ENCODE measurements around the gene OR8H3. TPM values are rescaled to one million over a fixed set of nuclear protein-coding genes. Genes with fewer than 3 reads are reported as not detected.
"Not testable (repeated sequence)": the region's sequence is repeated elsewhere in the genome, so short reads cannot be mapped to it uniquely, and the experiment has no call there.

The OR8H3 gene, protein sequence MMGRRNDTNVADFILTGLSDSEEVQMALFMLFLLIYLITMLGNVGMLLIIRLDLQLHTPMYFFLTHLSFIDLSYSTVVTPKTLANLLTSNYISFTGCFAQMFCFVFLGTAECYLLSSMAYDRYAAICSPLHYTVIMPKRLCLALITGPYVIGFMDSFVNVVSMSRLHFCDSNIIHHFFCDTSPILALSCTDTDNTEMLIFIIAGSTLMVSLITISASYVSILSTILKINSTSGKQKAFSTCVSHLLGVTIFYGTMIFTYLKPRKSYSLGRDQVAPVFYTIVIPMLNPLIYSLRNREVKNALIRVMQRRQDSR
- total RNA-seq: not detected

DNA sequence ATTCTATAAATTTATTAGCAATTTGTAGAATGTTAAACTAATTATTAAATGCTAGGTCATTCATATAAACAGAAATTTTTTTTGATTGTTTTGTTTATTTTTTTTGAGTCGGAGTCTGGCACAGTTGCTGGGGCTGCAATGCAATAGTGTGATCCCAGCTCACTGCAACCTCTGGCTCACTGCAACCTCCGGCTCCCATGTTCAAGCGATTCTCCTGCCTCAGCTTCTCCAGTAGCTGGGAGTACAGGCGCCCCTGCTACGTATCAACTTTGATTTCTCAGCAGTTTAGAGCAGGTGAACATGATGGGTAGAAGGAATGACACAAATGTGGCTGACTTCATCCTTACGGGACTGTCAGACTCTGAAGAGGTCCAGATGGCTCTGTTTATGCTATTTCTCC lies at the start of gene OR8H3:
TSS of gene OR8H3 (plus strand) at position 301 of the 400 bp plus-strand sequence. CDS start at position 301, 0 bp downstream.
- H3K9me3 ChIP-seq: no peaks in the 10 kb centered on the region
- no peaks in the 10 kb centered on the region for H3K27me3 ChIP-seq
- H3K27ac ChIP-seq: no peak within 1 kb of the TSS
- H3K36me3 ChIP-seq: no peaks in the 10 kb centered on the region
- H3K4me3 ChIP-seq: no peak within 1 kb of the TSS
- H3K4me1 ChIP-seq: no peaks in the 10 kb centered on the region
- no peak for DNase-seq (ENCODE audit: low spot score in 2 of 2)
- WGBS: 80% methylated on average over 6 of the region's 6 CpGs
- TF ChIP-seq, protein P1, sequence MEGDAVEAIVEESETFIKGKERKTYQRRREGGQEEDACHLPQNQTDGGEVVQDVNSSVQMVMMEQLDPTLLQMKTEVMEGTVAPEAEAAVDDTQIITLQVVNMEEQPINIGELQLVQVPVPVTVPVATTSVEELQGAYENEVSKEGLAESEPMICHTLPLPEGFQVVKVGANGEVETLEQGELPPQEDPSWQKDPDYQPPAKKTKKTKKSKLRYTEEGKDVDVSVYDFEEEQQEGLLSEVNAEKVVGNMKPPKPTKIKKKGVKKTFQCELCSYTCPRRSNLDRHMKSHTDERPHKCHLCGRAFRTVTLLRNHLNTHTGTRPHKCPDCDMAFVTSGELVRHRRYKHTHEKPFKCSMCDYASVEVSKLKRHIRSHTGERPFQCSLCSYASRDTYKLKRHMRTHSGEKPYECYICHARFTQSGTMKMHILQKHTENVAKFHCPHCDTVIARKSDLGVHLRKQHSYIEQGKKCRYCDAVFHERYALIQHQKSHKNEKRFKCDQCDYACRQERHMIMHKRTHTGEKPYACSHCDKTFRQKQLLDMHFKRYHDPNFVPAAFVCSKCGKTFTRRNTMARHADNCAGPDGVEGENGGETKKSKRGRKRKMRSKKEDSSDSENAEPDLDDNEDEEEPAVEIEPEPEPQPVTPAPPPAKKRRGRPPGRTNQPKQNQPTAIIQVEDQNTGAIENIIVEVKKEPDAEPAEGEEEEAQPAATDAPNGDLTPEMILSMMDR (IDR thresholded peaks at IDR 0.05): no peak
- no peak for TF ChIP-seq POLR2A (IDR thresholded peaks at IDR 0.05)
- no peak for TF ChIP-seq POLR2AphosphoS5 (IDR thresholded peaks at IDR 0.05)
- TF ChIP-seq EP300 (IDR thresholded peaks at IDR 0.05): no peak

DNA sequence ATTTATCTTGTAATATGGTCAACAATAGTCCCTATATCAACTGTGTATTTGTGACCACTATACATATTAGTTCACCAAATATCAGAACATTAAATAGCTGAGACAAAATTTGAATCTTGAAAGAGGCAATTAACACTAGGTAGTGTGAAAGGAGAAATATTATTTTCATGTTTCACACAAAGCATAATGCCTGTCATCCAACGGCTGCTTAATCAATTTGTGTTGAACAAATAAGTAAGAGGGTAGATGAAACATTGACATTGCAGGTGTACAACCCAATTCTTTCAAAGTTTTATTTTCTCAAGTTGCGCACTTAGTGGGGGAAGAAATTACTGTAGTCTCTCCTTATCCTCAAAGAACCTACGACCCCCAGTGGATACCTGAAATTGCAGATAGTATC lies 32.5 kb upstream of the OR8H3 start:
- no peaks in the 10 kb centered on the region for H3K27me3 ChIP-seq
- H3K4me1 ChIP-seq: no peaks in the 10 kb centered on the region
- no peak overlapping the region for H3K4me3 ChIP-seq
- H3K27ac ChIP-seq: no peak overlapping the region
- WGBS: 90% methylated on average over 3 of the region's 3 CpGs
- TF ChIP-seq POLR2AphosphoS5 (IDR thresholded peaks at IDR 0.05): no peak
- TF ChIP-seq EP300 (IDR thresholded peaks at IDR 0.05): no peak
- TF ChIP-seq, protein P1 (IDR thresholded peaks at IDR 0.05): no peak
- TF ChIP-seq POLR2A (IDR thresholded peaks at IDR 0.05): no peak
- no peak for DNase-seq (ENCODE audit: low spot score in 2 of 2)
- no peaks in the 10 kb centered on the region for H3K9me3 ChIP-seq
- no peaks in the 10 kb centered on the region for H3K36me3 ChIP-seq

DNA sequence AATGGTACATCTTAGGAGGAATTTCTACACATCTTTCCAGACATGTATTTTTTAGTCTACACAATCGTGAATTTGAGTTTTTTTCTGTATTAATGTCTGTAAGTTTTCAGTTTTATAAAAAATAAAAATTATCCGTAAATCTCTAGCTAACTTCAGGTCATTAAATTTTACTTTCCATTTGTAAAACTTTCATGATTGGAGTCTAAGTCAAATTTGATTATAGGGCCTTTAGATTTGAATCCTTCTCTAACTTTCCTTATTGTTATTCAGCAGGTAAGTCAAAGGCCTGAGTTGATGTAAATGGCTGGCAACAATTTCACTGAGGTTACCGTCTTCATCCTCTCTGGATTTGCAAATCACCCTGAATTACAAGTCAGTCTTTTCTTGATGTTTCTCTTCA lies 29.2 kb upstream of the OR8H3 start, which contains the start of gene OR8I2:
TSS of gene OR8I2 (plus strand) at position 301 of the 400 bp plus-strand sequence. CDS start at position 301, 0 bp downstream.
- no peak for TF ChIP-seq POLR2AphosphoS5 (IDR thresholded peaks at IDR 0.05)
- TF ChIP-seq, protein P1 (IDR thresholded peaks at IDR 0.05): no peak
- no peak for TF ChIP-seq EP300 (IDR thresholded peaks at IDR 0.05)
- no peak for TF ChIP-seq POLR2A (IDR thresholded peaks at IDR 0.05)
- DNase-seq (ENCODE audit: low spot score in 2 of 2): no peak
- no peak within 1 kb of the TSS for H3K4me3 ChIP-seq
- no peaks in the 10 kb centered on the region for H3K27me3 ChIP-seq
- H3K4me1 ChIP-seq: no peaks in the 10 kb centered on the region
- no peaks in the 10 kb centered on the region for H3K36me3 ChIP-seq
- H3K27ac ChIP-seq: no peak within 1 kb of the TSS
- H3K9me3 ChIP-seq: no peaks in the 10 kb centered on the region
- 71% methylated on average over 3 of the region's 3 CpGs for WGBS

DNA sequence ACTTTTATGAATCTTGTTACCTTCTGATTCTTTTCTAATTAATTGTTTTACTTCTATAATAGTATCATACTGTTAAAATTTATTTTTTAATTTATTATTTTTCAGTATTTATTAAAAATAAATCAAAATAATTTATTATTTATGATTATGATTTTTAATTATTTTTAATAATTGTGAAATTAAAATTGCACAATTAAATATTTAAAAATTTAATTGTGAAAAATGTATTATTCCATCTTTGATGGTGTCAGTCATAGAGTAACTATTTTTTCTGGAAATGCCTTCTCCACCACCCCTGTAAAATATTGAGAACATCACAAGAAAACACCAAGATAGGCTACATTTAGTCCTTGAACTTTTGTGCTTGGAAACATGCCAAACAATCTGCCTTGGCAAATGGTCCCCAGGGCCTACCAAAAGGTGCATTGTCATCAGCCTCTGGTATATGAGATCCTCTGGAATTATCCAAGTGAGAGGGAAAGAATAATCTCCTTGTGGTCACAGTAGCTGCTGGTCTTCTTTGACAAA lies 18.9 kb upstream of the OR8H3 start, which contains the start of gene OR8H2:
TSS of gene OR8H2 (plus strand) at position 478 of the 528 bp plus-strand sequence. CDS start 1,356 bp downstream, outside the sequence.
- TF ChIP-seq, protein P1 (IDR thresholded peaks at IDR 0.05): no peak
- TF ChIP-seq POLR2A (IDR thresholded peaks at IDR 0.05): no peak
- no peak for TF ChIP-seq EP300 (IDR thresholded peaks at IDR 0.05)
- TF ChIP-seq POLR2AphosphoS5 (IDR thresholded peaks at IDR 0.05): no peak

DNA sequence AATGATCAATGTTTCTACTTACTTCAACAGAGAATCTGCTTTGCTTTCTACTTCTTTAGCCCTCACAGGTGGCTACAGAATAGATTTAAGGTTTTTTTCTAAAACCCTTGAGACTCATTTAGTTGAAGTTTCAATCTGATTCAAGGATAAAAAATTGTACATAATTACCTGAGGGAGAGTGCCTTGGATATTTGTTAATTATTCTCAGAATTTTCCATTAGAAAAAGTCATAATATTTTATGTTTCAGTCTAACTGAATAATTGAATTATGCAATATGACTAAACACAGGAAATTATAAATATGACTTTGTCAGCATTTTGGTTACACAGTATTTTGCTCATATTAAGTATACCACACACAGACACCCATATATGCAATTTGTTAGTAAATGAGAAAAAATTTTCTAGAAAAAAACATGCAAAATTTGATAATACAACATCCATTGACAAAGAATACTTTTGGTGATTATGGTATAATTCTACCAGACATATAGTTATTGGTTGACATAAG lies 18.0 kb downstream of the OR8H3 start, which contains the start of gene OR8J3:
TSS of gene OR8J3 (minus strand) at position 51 of the 511 bp plus-strand sequence. CDS start 2,483 bp downstream, outside the sequence.
- no peaks in the 10 kb centered on the region for H3K36me3 ChIP-seq
- no peak for TF ChIP-seq EP300 (IDR thresholded peaks at IDR 0.05)
- H3K9me3 ChIP-seq: no peaks in the 10 kb centered on the region

More for the DNA sequence above, 18.9 kb upstream of the OR8H3 start, which contains the start of gene OR8H2:
- H3K36me3 ChIP-seq: no peaks in the 10 kb centered on the region
- no peak within 1 kb of the TSS for H3K4me3 ChIP-seq
- no peaks in the 10 kb centered on the region for H3K9me3 ChIP-seq
- H3K27ac ChIP-seq: no peak within 1 kb of the TSS
- DNase-seq (ENCODE audit: low spot score in 2 of 2): no peak
- no peaks in the 10 kb centered on the region for H3K27me3 ChIP-seq
- H3K4me1 ChIP-seq: no peaks in the 10 kb centered on the region

DNA sequence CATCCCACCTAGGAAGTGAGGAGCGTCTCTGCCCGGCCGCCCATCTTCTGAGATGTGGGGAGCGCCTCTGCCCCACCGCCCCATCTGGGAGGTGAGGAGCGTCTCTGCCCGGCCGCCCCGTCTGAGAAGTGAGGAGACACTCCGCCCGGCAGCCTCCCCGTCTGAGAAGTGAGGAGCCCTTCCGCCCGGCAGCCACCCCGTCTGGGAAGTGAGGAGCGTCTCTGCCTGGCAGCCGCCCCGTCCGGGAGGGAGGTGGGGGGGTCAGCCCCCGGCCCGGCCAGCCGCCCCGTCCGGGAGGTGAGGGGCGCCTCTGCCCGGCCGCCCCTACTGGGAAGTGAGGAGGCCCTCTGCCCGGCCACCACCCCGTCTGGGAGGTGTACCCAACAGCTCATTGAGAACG lies 21.5 kb downstream of the OR8H3 start:
- H3K27me3 ChIP-seq; H3K9me3 ChIP-seq; H3K4me1 ChIP-seq; H3K36me3 ChIP-seq; H3K27ac ChIP-seq; DNase-seq (ENCODE audit: low spot score in 2 of 2); H3K4me3 ChIP-seq: not testable (repeated sequence)
- WGBS: no CpG with 5 or more reads among the region's 30 CpGs

More for the DNA sequence above, 18.0 kb downstream of the OR8H3 start, which contains the start of gene OR8J3:
- H3K4me1 ChIP-seq: no peaks in the 10 kb centered on the region
- no peak within 1 kb of the TSS for H3K4me3 ChIP-seq
- no peak for DNase-seq (ENCODE audit: low spot score in 2 of 2)
- no peak within 1 kb of the TSS for H3K27ac ChIP-seq
- H3K27me3 ChIP-seq: no peaks in the 10 kb centered on the region
